Uterine smooth muscle cell (primary cell): ENCODE measurements around the gene CDC37. TPM values are rescaled to one million over a fixed set of nuclear protein-coding genes. Genes with fewer than 3 reads are reported as not detected.

Source experiments
- total RNA-seq: library from RNA; depleted of rRNA; stranded (reverse); fragments of >200 nt; gene quantifications from 2 replicates; pipeline ENCODE4 v1.2.3, GENCODE V29; 2014

CDC37 gene
- total RNA-seq, result 214 and 295 TPM in 2 replicates

GRCh38 chr19:10403137-10404021 lies at the start of gene CDC37:
TSS of gene CDC37 (minus strand) at chr19:10403542. CDS start at chr19:10403479, 63 bp downstream.

GRCh38 chr19:10420444-10421239 lies 17.3 kb upstream of the CDC37 start, which contains the start of gene PDE4A:
TSS of gene PDE4A (plus strand) at chr19:10420538. CDS start at chr19:10420765, 227 bp downstream.

DNA sequence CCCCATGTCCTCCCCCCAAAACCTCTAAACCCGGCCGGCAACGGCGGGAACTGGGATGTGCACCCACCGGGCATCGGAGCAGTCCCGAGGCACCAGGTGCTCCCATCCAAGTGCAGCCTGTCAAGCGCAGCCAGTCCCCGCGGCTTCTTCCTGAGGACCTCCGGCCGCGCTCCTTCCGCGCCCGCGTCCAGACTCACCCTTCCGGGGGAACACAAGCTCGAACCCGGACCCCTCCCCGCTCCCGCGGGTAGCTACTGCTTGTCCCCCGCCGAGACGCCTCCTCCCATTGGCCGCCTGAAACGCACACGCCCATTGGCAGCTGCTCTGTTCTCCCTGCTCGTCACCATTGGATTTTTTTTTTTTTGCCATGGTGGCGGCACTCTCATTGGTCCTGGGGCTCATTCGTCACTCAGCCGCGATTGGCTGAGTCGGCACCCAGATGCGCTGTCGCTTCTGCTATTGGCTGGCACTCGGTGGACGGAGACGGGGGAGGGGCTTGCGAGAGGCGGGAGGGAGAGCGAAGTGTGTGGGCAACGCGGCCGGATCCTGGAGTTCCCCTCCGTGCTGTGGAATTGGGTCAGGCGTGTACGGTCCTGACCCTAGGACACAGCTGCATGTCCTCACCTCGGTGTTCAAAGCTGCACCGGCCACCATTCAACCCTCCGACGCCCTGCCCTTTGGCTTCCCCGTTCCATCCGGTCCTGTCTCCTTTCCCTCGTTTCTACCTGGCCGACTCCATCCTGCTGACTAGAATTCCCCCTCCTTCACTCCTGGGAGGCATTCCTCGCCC lies 22.8 kb downstream of the CDC37 start, which contains the start of gene TYK2:
TSS of gene TYK2 (minus strand) at position 260 of the 790 bp plus-strand sequence. CDS start 2,166 bp downstream, outside the sequence.

Other genes with a start within 250 kb of the CDC37 start
- gene DNMT1, start 208.6 kb downstream of the CDC37 start, total RNA-seq, result 38.0 and 90.2 TPM in 2 replicates
- gene S1PR2, start 172.2 kb downstream of the CDC37 start, total RNA-seq, result 11.2 and 12.2 TPM in 2 replicates
- gene MRPL4, start 151.3 kb downstream of the CDC37 start, total RNA-seq, result 22.2 and 27.1 TPM in 2 replicates
- 4.8 and 5.6 TPM in 2 replicates for gene ICAM1, start 132.4 kb downstream of the CDC37 start, total RNA-seq
- gene ICAM4, start 116.6 kb downstream of the CDC37 start, total RNA-seq, result 0.33 and 0.75 TPM in 2 replicates
- gene ICAM5, start 113.6 kb downstream of the CDC37 start, total RNA-seq, result 1.8 and 4.6 TPM in 2 replicates
- 0.22 and 0.87 TPM in 2 replicates for gene ZGLP1, start 93.7 kb downstream of the CDC37 start, total RNA-seq
- gene FDX2, start 87.5 kb downstream of the CDC37 start, total RNA-seq, result 18.2 and 28.6 TPM in 2 replicates
- gene RAVER1, start 70.0 kb downstream of the CDC37 start, total RNA-seq, result 16.1 and 17.5 TPM in 2 replicates
- gene ICAM3, start 63.9 kb downstream of the CDC37 start, total RNA-seq, result 5.1 and 9.6 TPM in 2 replicates
- 80.7 and 101 TPM in 2 replicates for gene TYK2, start 23.0 kb downstream of the CDC37 start, total RNA-seq
- gene PDE4A, start 17.0 kb upstream of the CDC37 start, total RNA-seq, result 3.7 and 5.6 TPM in 2 replicates
- 77.9 and 93.1 TPM in 2 replicates for gene KEAP1, start 99.8 kb upstream of the CDC37 start, total RNA-seq
- gene S1PR5, start 113.9 kb upstream of the CDC37 start, total RNA-seq, result 0.12 and 0.44 TPM in 2 replicates
- 13.5 and 16.7 TPM in 2 replicates for gene ATG4D, start 140.4 kb upstream of the CDC37 start, total RNA-seq
- 9.7 and 10.5 TPM in 2 replicates for gene KRI1, start 162.5 kb upstream of the CDC37 start, total RNA-seq
- gene CDKN2D, start 165.4 kb upstream of the CDC37 start, total RNA-seq, result 7.1 and 19.3 TPM in 2 replicates
- gene AP1M2, start 183.8 kb upstream of the CDC37 start, total RNA-seq, result 0.77 and 0.87 TPM in 2 replicates
- 30.7 and 55.0 TPM in 2 replicates for gene SLC44A2, start 222.0 kb upstream of the CDC37 start, total RNA-seq